ENCODE results near the gene ZRANB1. TPM values are rescaled to one million over a fixed set of nuclear protein-coding genes. Genes with fewer than 3 reads are reported as not detected.

Gene ZRANB1
- total and polyA plus RNA-seq, 2 of the 4 experiments (the other 2 are of a cell fraction) = 11.2 to 24.7 TPM

- no TSS peak for BruUV-seq (replicated peaks)
- Histone ChIP-seq H2BK5ac (ENCODE audit: low read depth, low read length, poor library complexity, severe bottlenecking) (peak overlapping the region; percentile 81), H2BK20ac (ENCODE audit: low read depth, low read length) (no peak overlapping the region), H3K4me1 (ENCODE audit: control insufficient read depth, insufficient read depth, low read length) (peaks cover 2% of the 10 kb centered on the region; the same call in 1 of the 2 replicates), H3K18ac (ENCODE audit: low read depth, low read length) (peak overlapping the region; percentile 51; the same call in 1 of the 2 replicates), H3K9me1 (ENCODE audit: insufficient read depth, low read length) (peaks cover 5% of the 10 kb centered on the region; the same call in 1 of the 2 replicates), H3K4me2 (ENCODE audit: low read depth, low read length) (peak overlapping the region; percentile 87), H2AK9ac (replicated peaks; ENCODE audit: low read depth, low read length, poor library complexity) (no peak overlapping the region), H3K9ac (ENCODE audit: low read depth, low read length) (peak overlapping the region; percentile 92), H3K4me3 (ENCODE audit: insufficient read depth, low read depth, low read length) (peak overlapping the region; percentile 75), H2AFZ (replicated peaks; ENCODE audit: low read length, poor library complexity) (no peak overlapping the region), H3K9me3 (ENCODE audit: control insufficient read depth, insufficient read depth, low read length) (no peaks in the 10 kb centered on the region), H2AK5ac (ENCODE audit: low read depth, low read length) (no peak overlapping the region), H2BK15ac (ENCODE audit: low read depth, low read length) (no peak overlapping the region), H2BK120ac (ENCODE audit: low read depth, low read length) (peak overlapping the region; percentile 48; the same call in 1 of the 2 replicates), H3K4ac (ENCODE audit: low read depth, low read length) (peak overlapping the region; percentile 67; the same call in 1 of the 2 replicates), H3K36me3 (ENCODE audit: control insufficient read depth, insufficient read depth, low read length) (peaks cover 8% of the 10 kb centered on the region), H3K27me3 (ENCODE audit: control insufficient read depth, insufficient read depth, low read length) (no peaks in the 10 kb centered on the region), H3K56ac (ENCODE audit: extremely low read depth, insufficient read depth, low read length) (peak overlapping the region; percentile 96), H3K14ac (replicated peaks; ENCODE audit: low read depth, low read length) (peak overlapping the region; percentile 80), H4K91ac (ENCODE audit: insufficient read depth, low read depth, low read length) (peak overlapping the region; percentile 20; the same call in 1 of the 2 replicates), H4K20me1 (ENCODE audit: insufficient read depth, low read length) (peaks cover 55% of the 10 kb centered on the region), H3K79me1 (ENCODE audit: low read depth in 1 of 2, low read length in 2 of 2) (peaks cover 6 to 30% of the 10 kb centered on the region in 2 experiments; a peak in 3 of 4 replicates), H4K8ac (ENCODE audit: low read depth in 2 of 2, low read length in 2 of 2) (peak overlapping the region in 1 of 2 experiments; percentile 65; a peak in 2 of 4 replicates), H3K23ac (ENCODE audit: low read depth, low read length) (no peak overlapping the region), H4K5ac (ENCODE audit: low read depth, low read length) (no peak overlapping the region), H3K27ac (ENCODE audit: insufficient read depth, low read length) (peak overlapping the region; percentile 90)
- in situ Hi-C loops (cut with MboI; ENCODE audit: low sequenced_read_pairs) (no loop called here), intact Hi-C loops (cut with micrococcal nuclease) (loop anchor here (5.0 to 10.0 kb wide), 4 partner anchors 44 to 171 kb away; no protein-coding TSS in a partner anchor), dilution Hi-C loops (cut with HindIII; ENCODE audit: low sequenced_read_pairs, unreplicated experiment) (no loop called here)
- POLR2A ChIA-PET (ENCODE audit: unreplicated experiment) = no interaction called here
- no peak for TF ChIP-seq MAFK (IDR thresholded peaks at IDR 0.05; ENCODE audit: low read depth, low read length)
- no peak for TF ChIP-seq USF2 (IDR thresholded peaks at IDR 0.05; ENCODE audit: low read depth, low read length)
- TF ChIP-seq MXI1 (IDR thresholded peaks at IDR 0.05; ENCODE audit: borderline replicate concordance, low read depth, low read length) = no peak
- no peak for TF ChIP-seq POLR2A (IDR thresholded peaks at IDR 0.05; ENCODE audit: low read depth, low read length)
- no peak for TF ChIP-seq RAD21 (IDR thresholded peaks at IDR 0.05; ENCODE audit: low read length)
- no peak for TF ChIP-seq RFX5 (IDR thresholded peaks at IDR 0.05; ENCODE audit: low read depth, low read length)
- TF ChIP-seq BHLHE40 (IDR thresholded peaks at IDR 0.05; ENCODE audit: low read depth, low read length) = no peak
- no peak for TF ChIP-seq NFE2L2 (IDR thresholded peaks at IDR 0.05; ENCODE audit: low read depth, low read length)
- TF ChIP-seq ELK1 (IDR thresholded peaks at IDR 0.05; ENCODE audit: borderline replicate concordance, low read depth, low read length) = no peak
- 0 out of 2 replicates have a peak, but pooled peaks have one; percentile 25 for TF ChIP-seq FOS (IDR thresholded peaks at IDR 0.05; ENCODE audit: low read depth, low read length)
- no peak for TF ChIP-seq CTCF (conservative IDR thresholded peaks at IDR 0.05; ENCODE audit: low read depth, low read length)
- TF ChIP-seq MAZ (IDR thresholded peaks at IDR 0.05; ENCODE audit: borderline replicate concordance, low read depth, low read length) = no peak
- TF ChIP-seq CEBPB (IDR thresholded peaks at IDR 0.05; ENCODE audit: low read depth, low read length) = peak; percentile 30; the same call in 1 of the 2 replicates
- TF ChIP-seq CHD1 (IDR thresholded peaks at IDR 0.05; ENCODE audit: low read depth, low read length) = no peak
- DNase-seq (peak; percentile 84), ATAC-seq (ENCODE audit: low read depth) (peak; percentile 12)
- CTCF ChIA-PET = interaction anchor here (1.0 kb wide), 1 partner anchor 129 kb away, joined by 6 read pairs; no protein-coding TSS in a partner anchor
- no CpG with 5 or more reads among the region's 15 CpGs for WGBS, 2 experiments (ENCODE audit: extremely low coverage in 2 of 2, insufficient read length in 1 of 2)
Observed at GRCh38 chr10:124918191-124918830, 23.6 kb upstream of the ZRANB1 start.

Measured in IMR-90 (cell line).